GM23338 (cell line): ENCODE data around the gene PPP6R1. TPM values are rescaled to one million over a fixed set of nuclear protein-coding genes. Genes with fewer than 3 reads are reported as not detected.

Experiments
- ATAC-seq: fragments of 200-7000 bp; cut with Tn5 transposase; 3 replicates; pipeline ENCODE4 v1.9.1; 2020
- DNase-seq: peaks from one replicate; pipeline ENCODE4 v3.0.0-alpha.2; 2015; ENCODE audit warnings: low spot score
- H2AFZ ChIP-seq: fragments of 200-600 bp; sonication (generic); 2 replicates; pipeline ENCODE4 v1.8.0; 2016; ENCODE audit warnings: antibody characterized with exemption, mild to moderate bottlenecking, moderate library complexity
- H3F3A ChIP-seq: fragments of 200-600 bp; sonication (generic); replicated peaks from 2 replicates; pipeline ENCODE4 v1.8.0; 2017; ENCODE audit warnings: antibody characterized with exemption, mixed run types, low read depth
- H3K27ac ChIP-seq: fragments of 200-600 bp; sonication (generic); 2 replicates; pipeline ENCODE4 v1.6.1; 2016; ENCODE audit warnings: low read depth
- H3K27me3 ChIP-seq: fragments of 200-600 bp; sonication (generic); 2 replicates; pipeline ENCODE4 v1.8.0; 2016; ENCODE audit warnings: mild to moderate bottlenecking, mixed run types, moderate library complexity; ENCODE audit not compliant: insufficient read depth
- H3K36me3 ChIP-seq: fragments of 200-600 bp; sonication (generic); 2 replicates; pipeline ENCODE4 v1.8.0; 2016; ENCODE audit warnings: mild to moderate bottlenecking; ENCODE audit not compliant: insufficient read depth
- H3K4me1 ChIP-seq: fragments of 200-600 bp; sonication (generic); 2 replicates; pipeline ENCODE4 v1.8.0; 2016; ENCODE audit warnings: mild to moderate bottlenecking, moderate library complexity; ENCODE audit not compliant: insufficient read depth
- H3K4me2 ChIP-seq: fragments of 200-600 bp; sonication (generic); 2 replicates; pipeline ENCODE4 v1.7.1; 2017; ENCODE audit warnings: mixed run types
- H3K4me3 ChIP-seq: fragments of 200-600 bp; sonication (generic); 2 replicates; pipeline ENCODE4 v1.6.1; 2016; ENCODE audit warnings: mixed run types
- H3K79me2 ChIP-seq: fragments of 200-600 bp; sonication (generic); replicated peaks from 2 replicates; pipeline ENCODE4 v1.8.0; 2017; ENCODE audit warnings: mild to moderate bottlenecking; ENCODE audit not compliant: insufficient read depth
- H3K9me2 ChIP-seq: fragments of 200-600 bp; sonication (generic); 2 replicates; pipeline ENCODE4 v1.8.0; 2017; ENCODE audit not compliant: insufficient read depth
- H4K20me1 ChIP-seq: fragments of 200-600 bp; sonication (generic); replicated peaks from 2 replicates; pipeline ENCODE4 v1.8.0; 2017; ENCODE audit warnings: mild to moderate bottlenecking; ENCODE audit not compliant: insufficient read depth
- H3K27ac Mint-ChIP-seq: 2 replicates; pipeline ENCODE4 v1.8.0; 2020; ENCODE audit warnings: inconsistent platforms, mild to moderate bottlenecking, moderate library complexity, mixed read lengths
- H3K27me3 Mint-ChIP-seq: 3 replicates; pipeline ENCODE4 v1.8.0; 2022; ENCODE audit warnings: low read depth, mild to moderate bottlenecking, moderate library complexity, mixed read lengths, inconsistent platforms; ENCODE audit not compliant: insufficient read depth, poor library complexity
- H3K36me3 Mint-ChIP-seq: 3 replicates; pipeline ENCODE4 v1.8.0; 2021; ENCODE audit warnings: low read depth, mild to moderate bottlenecking, inconsistent platforms, moderate library complexity, mixed read lengths
- H3K4me1 Mint-ChIP-seq: 3 replicates; pipeline ENCODE4 v1.8.0; 2020; ENCODE audit warnings: mild to moderate bottlenecking, inconsistent platforms, mixed read lengths
- H3K4me3 Mint-ChIP-seq: 3 replicates; pipeline ENCODE4 v1.8.0; 2021; ENCODE audit warnings: moderate library complexity, mild to moderate bottlenecking, inconsistent platforms, mixed read lengths
- H3K9me3 Mint-ChIP-seq: 3 replicates; pipeline ENCODE4 v1.8.0; 2020; ENCODE audit warnings: moderate library complexity, mild to moderate bottlenecking, inconsistent platforms, mixed read lengths
- CREB1 ChIP-seq: fragments of 250-450 bp; sonication (Bioruptor Pico); IDR thresholded peaks from 2 replicates; pipeline ENCODE4 v1.5.0; 2020; ENCODE audit warnings: low read depth, mild to moderate bottlenecking, moderate library complexity
- EZH2 ChIP-seq: fragments of 200-600 bp; sonication (generic); IDR thresholded peaks from one replicate; pipeline ENCODE4 v1.8.0; 2017; ENCODE audit warnings: antibody characterized with exemption, mild to moderate bottlenecking, low read depth; ENCODE audit not compliant: unreplicated experiment
- EZH2phosphoT487 ChIP-seq: fragments of 200-600 bp; sonication (generic); IDR thresholded peaks from one replicate; pipeline ENCODE4 v1.8.1; 2018; ENCODE audit warnings: antibody characterized with exemption; ENCODE audit not compliant: unreplicated experiment
- JUNB ChIP-seq: IDR thresholded peaks from one replicate; pipeline ENCODE4 v1.6.1; 2016; ENCODE audit warnings: antibody characterized with exemption; ENCODE audit not compliant: unreplicated experiment
- NANOG ChIP-seq: IDR thresholded peaks from 2 replicates; pipeline ENCODE4 v1.6.1; 2016; ENCODE audit warnings: antibody characterized with exemption, borderline replicate concordance
- POLR2AphosphoS5 ChIP-seq: IDR thresholded peaks from 2 replicates; pipeline ENCODE4 v1.6.1; 2016; ENCODE audit warnings: antibody characterized with exemption, low read depth
- STAT1 ChIP-seq: IDR thresholded peaks from one replicate; pipeline ENCODE4 v1.6.1; 2016; ENCODE audit warnings: antibody characterized with exemption; ENCODE audit not compliant: unreplicated experiment
- ZNF114 ChIP-seq: fragments of 250-450 bp; sonication (Bioruptor Pico); IDR thresholded peaks from 2 replicates; pipeline ENCODE4 v1.5.0; 2020; ENCODE audit warnings: mild to moderate bottlenecking, moderate library complexity
- ZNF331 ChIP-seq: fragments of 250-450 bp; sonication (Bioruptor Pico); IDR thresholded peaks from 2 replicates; pipeline ENCODE4 v1.5.0; 2020; ENCODE audit warnings: low read depth, mild to moderate bottlenecking, moderate library complexity
- polyA plus RNA-seq: library from polyadenylated mRNA; unstranded; fragments of >200 nt; fragmentation: Nextera tagmentation; extraction: Ambion mirVana; gene quantifications from 2 replicates; pipeline ENCODE4 v1.2.1, GENCODE V29; 2016
- total RNA-seq: library from RNA; depleted of rRNA; stranded (reverse); fragments of >200 nt; shearing (Covaris generic); gene quantifications from 2 replicates; pipeline ENCODE4 v1.2.3, GENCODE V29; 2014
- TF ChIP-seq, protein P1 (sequence below): IDR thresholded peaks from 2 replicates; pipeline ENCODE4 v1.6.1; 2016; ENCODE audit warnings: antibody characterized with exemption
- TF ChIP-seq, protein P2 (sequence below): IDR thresholded peaks from one replicate; pipeline ENCODE4 v1.6.1; 2018; ENCODE audit warnings: antibody characterized with exemption; ENCODE audit not compliant: unreplicated experiment
- TF ChIP-seq, protein P3 (sequence below), 2 experiments: fragments of 200-600 bp in 1 of 2; sonication (generic) in 1 of 2; conservative IDR thresholded peaks; 2 replicates each; pipeline versions ENCODE4 v1.5.1 to v1.6.1; 2016 to 2017; ENCODE audit warnings: antibody characterized with exemption in 2 of 2, low read depth in 2 of 2, mild to moderate bottlenecking in 2 of 2, moderate library complexity in 1 of 2
- TF ChIP-seq, protein P4 (sequence below): fragments of 250-450 bp; sonication (Bioruptor Pico); IDR thresholded peaks from 2 replicates; pipeline ENCODE4 v1.5.0; 2020; ENCODE audit warnings: mild to moderate bottlenecking, moderate library complexity

The PPP6R1 gene
- total and polyA plus RNA-seq, 2 experiments from 2014 or later: 22.2 to 70.8 TPM

DNA sequence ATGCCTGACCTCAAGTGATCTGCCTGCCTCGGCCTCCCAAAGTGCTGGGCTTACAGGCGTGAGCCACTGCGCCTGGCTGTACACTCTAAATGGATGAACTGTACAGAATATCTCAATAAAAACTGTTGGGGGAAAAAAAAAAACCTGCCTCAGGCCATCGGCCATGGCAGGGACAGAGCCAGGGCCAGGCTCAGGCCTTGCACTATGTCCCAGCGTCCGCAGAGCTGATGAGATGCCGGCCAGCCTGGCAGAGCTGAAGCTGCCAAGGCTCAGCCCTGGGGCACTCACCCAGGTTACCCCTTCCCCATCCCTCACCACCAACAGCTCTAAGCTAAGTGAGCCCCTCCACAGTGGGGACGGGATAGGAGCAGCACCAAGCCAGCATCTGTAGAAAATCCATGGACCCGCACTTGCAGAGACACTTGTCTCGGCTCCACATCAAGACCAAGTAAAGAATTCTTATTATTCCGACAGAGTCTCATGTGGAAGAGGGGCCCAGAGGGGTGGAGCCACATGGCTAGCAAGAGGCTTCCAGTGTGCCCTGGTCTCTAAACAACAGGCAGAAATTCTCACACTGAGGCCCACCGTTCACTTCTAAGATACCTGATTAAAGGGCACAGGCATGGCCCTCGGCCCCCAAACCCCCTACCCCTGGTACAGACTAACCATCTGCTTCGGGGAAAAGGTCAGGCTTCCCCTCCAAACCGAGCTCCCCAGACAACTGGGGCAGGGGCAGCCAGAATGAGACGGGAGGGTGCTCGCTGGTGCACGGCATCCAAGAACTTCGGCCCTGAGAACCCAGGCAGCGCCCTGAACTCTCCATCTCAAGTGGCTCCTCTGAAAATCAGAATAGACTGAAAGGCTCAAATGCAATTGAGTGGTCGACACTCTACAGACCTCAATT, 5.8 kb downstream of the PPP6R1 start:
- Histone ChIP-seq H3K27me3 (no peaks in the 10 kb centered on the region), H3K4me3 (no peak overlapping the region; the same call in 1 of the 2 replicates), H3K27ac (0 out of 2 replicates have a peak overlapping the region, but pooled peaks have one; percentile 68), H3K36me3 (no peaks in the 10 kb centered on the region), H3K9me2 (no peaks in the 10 kb centered on the region), H3K79me2 (peaks cover 100% of the 10 kb centered on the region), H3K4me1 (peaks cover 19% of the 10 kb centered on the region), H3K4me2 (peak overlapping the region; percentile 49; the same call in 1 of the 2 replicates), H4K20me1 (peaks cover 50% of the 10 kb centered on the region), H3F3A (0 out of 2 replicates have a peak, but pooled peaks cover 2% of the 10 kb centered on the region), H2AFZ (no peak overlapping the region)
- peak overlapping the region; percentile 5 for H3K27ac Mint-ChIP-seq
- no peak for ATAC-seq
- TF ChIP-seq STAT1: no peak
- no peak for TF ChIP-seq EZH2phosphoT487
- no peak for TF ChIP-seq JUNB
- no peak for TF ChIP-seq CREB1 (CRISPR knock-in tag)
- TF ChIP-seq, protein P1, sequence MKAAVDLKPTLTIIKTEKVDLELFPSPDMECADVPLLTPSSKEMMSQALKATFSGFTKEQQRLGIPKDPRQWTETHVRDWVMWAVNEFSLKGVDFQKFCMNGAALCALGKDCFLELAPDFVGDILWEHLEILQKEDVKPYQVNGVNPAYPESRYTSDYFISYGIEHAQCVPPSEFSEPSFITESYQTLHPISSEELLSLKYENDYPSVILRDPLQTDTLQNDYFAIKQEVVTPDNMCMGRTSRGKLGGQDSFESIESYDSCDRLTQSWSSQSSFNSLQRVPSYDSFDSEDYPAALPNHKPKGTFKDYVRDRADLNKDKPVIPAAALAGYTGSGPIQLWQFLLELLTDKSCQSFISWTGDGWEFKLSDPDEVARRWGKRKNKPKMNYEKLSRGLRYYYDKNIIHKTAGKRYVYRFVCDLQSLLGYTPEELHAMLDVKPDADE: no peak
- TF ChIP-seq, protein P2, sequence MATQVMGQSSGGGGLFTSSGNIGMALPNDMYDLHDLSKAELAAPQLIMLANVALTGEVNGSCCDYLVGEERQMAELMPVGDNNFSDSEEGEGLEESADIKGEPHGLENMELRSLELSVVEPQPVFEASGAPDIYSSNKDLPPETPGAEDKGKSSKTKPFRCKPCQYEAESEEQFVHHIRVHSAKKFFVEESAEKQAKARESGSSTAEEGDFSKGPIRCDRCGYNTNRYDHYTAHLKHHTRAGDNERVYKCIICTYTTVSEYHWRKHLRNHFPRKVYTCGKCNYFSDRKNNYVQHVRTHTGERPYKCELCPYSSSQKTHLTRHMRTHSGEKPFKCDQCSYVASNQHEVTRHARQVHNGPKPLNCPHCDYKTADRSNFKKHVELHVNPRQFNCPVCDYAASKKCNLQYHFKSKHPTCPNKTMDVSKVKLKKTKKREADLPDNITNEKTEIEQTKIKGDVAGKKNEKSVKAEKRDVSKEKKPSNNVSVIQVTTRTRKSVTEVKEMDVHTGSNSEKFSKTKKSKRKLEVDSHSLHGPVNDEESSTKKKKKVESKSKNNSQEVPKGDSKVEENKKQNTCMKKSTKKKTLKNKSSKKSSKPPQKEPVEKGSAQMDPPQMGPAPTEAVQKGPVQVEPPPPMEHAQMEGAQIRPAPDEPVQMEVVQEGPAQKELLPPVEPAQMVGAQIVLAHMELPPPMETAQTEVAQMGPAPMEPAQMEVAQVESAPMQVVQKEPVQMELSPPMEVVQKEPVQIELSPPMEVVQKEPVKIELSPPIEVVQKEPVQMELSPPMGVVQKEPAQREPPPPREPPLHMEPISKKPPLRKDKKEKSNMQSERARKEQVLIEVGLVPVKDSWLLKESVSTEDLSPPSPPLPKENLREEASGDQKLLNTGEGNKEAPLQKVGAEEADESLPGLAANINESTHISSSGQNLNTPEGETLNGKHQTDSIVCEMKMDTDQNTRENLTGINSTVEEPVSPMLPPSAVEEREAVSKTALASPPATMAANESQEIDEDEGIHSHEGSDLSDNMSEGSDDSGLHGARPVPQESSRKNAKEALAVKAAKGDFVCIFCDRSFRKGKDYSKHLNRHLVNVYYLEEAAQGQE: no peak
- TF ChIP-seq, protein P3, sequence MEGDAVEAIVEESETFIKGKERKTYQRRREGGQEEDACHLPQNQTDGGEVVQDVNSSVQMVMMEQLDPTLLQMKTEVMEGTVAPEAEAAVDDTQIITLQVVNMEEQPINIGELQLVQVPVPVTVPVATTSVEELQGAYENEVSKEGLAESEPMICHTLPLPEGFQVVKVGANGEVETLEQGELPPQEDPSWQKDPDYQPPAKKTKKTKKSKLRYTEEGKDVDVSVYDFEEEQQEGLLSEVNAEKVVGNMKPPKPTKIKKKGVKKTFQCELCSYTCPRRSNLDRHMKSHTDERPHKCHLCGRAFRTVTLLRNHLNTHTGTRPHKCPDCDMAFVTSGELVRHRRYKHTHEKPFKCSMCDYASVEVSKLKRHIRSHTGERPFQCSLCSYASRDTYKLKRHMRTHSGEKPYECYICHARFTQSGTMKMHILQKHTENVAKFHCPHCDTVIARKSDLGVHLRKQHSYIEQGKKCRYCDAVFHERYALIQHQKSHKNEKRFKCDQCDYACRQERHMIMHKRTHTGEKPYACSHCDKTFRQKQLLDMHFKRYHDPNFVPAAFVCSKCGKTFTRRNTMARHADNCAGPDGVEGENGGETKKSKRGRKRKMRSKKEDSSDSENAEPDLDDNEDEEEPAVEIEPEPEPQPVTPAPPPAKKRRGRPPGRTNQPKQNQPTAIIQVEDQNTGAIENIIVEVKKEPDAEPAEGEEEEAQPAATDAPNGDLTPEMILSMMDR (conservative IDR thresholded peaks at IDR 0.05; ENCODE audit: low read depth in 2 of 2): no peak
- TF ChIP-seq EZH2: no peak
- no peak for TF ChIP-seq POLR2AphosphoS5
- TF ChIP-seq ZNF114 (CRISPR knock-in tag): no peak
- no peak for TF ChIP-seq NANOG
- no peak for TF ChIP-seq ZNF331
- TF ChIP-seq, protein P4, sequence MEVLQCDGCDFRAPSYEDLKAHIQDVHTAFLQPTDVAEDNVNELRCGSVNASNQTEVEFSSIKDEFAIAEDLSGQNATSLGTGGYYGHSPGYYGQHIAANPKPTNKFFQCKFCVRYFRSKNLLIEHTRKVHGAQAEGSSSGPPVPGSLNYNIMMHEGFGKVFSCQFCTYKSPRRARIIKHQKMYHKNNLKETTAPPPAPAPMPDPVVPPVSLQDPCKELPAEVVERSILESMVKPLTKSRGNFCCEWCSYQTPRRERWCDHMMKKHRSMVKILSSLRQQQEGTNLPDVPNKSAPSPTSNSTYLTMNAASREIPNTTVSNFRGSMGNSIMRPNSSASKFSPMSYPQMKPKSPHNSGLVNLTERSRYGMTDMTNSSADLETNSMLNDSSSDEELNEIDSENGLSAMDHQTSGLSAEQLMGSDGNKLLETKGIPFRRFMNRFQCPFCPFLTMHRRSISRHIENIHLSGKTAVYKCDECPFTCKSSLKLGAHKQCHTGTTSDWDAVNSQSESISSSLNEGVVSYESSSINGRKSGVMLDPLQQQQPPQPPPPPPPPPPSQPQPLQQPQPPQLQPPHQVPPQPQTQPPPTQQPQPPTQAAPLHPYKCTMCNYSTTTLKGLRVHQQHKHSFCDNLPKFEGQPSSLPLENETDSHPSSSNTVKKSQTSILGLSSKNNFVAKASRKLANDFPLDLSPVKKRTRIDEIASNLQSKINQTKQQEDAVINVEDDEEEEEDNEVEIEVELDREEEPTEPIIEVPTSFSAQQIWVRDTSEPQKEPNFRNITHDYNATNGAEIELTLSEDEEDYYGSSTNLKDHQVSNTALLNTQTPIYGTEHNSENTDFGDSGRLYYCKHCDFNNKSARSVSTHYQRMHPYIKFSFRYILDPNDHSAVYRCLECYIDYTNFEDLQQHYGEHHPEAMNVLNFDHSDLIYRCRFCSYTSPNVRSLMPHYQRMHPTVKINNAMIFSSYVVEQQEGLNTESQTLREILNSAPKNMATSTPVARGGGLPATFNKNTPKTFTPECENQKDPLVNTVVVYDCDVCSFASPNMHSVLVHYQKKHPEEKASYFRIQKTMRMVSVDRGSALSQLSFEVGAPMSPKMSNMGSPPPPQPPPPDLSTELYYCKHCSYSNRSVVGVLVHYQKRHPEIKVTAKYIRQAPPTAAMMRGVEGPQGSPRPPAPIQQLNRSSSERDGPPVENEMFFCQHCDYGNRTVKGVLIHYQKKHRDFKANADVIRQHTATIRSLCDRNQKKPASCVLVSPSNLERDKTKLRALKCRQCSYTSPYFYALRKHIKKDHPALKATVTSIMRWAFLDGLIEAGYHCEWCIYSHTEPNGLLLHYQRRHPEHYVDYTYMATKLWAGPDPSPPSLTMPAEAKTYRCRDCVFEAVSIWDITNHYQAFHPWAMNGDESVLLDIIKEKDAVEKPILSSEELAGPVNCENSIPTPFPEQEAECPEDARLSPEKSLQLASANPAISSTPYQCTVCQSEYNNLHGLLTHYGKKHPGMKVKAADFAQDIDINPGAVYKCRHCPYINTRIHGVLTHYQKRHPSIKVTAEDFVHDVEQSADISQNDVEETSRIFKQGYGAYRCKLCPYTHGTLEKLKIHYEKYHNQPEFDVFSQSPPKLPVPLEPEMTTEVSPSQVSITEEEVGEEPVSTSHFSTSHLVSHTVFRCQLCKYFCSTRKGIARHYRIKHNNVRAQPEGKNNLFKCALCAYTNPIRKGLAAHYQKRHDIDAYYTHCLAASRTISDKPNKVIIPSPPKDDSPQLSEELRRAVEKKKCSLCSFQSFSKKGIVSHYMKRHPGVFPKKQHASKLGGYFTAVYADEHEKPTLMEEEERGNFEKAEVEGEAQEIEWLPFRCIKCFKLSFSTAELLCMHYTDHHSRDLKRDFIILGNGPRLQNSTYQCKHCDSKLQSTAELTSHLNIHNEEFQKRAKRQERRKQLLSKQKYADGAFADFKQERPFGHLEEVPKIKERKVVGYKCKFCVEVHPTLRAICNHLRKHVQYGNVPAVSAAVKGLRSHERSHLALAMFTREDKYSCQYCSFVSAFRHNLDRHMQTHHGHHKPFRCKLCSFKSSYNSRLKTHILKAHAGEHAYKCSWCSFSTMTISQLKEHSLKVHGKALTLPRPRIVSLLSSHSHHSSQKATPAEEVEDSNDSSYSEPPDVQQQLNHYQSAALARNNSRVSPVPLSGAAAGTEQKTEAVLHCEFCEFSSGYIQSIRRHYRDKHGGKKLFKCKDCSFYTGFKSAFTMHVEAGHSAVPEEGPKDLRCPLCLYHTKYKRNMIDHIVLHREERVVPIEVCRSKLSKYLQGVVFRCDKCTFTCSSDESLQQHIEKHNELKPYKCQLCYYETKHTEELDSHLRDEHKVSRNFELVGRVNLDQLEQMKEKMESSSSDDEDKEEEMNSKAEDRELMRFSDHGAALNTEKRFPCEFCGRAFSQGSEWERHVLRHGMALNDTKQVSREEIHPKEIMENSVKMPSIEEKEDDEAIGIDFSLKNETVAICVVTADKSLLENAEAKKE (CRISPR knock-in tag): no peak
- H3K4me3 Mint-ChIP-seq: no peak overlapping the region; the same call in 2 of the 3 replicates
- H3K27me3 Mint-ChIP-seq: peaks cover 20% of the 10 kb centered on the region
- peaks cover 52% of the 10 kb centered on the region for H3K4me1 Mint-ChIP-seq
- no peaks in the 10 kb centered on the region for H3K9me3 Mint-ChIP-seq
- H3K36me3 Mint-ChIP-seq: no peaks in the 10 kb centered on the region; the same call in 2 of the 3 replicates
- no peak for DNase-seq
